Cardiac muscle cell (in vitro differentiated cells and primary cell): ENCODE results near the gene KLRC4. TPM values are rescaled to one million over a fixed set of nuclear protein-coding genes. Genes with fewer than 3 reads are reported as not detected.

Experiments used
- DNase-seq, 2 donors: peaks; one replicate each; pipeline versions ENCODE4 v3.0.0 to v3.0.0-alpha.2; 2010 to 2017; ENCODE audit warnings: low read depth in 1 of 2, low spot score in 1 of 2
- H3K27ac ChIP-seq: fragments of 200-600 bp; sonication (generic); 2 replicates; pipeline ENCODE4 v1.5.1; 2016
- H3K27me3 ChIP-seq: fragments of 200-600 bp; sonication (generic); 2 replicates; pipeline ENCODE4 v1.6.0; 2016; ENCODE audit warnings: control low read depth
- H3K36me3 ChIP-seq: fragments of 200-600 bp; sonication (generic); 2 replicates; pipeline ENCODE4 v1.5.1; 2016; ENCODE audit warnings: control low read depth
- H3K4me1 ChIP-seq: fragments of 200-600 bp; sonication (generic); 2 replicates; pipeline ENCODE4 v1.8.1; 2017; ENCODE audit warnings: low read depth, mild to moderate bottlenecking, mixed run types
- H3K4me3 ChIP-seq: fragments of 200-600 bp; sonication (generic); 2 replicates; pipeline ENCODE4 v1.5.1; 2016; ENCODE audit warnings: mild to moderate bottlenecking
- H3K9me3 ChIP-seq: fragments of 200-600 bp; sonication (generic); 2 replicates; pipeline ENCODE4 v1.5.1; 2017; ENCODE audit warnings: low read depth, mild to moderate bottlenecking, control low read depth
- CTCF ChIP-seq: IDR thresholded peaks from 2 replicates; pipeline ENCODE4 v1.5.1; 2012; ENCODE audit warnings: low read depth, mild to moderate bottlenecking, low read length
- polyA plus RNA-seq: library from polyadenylated mRNA; unstranded; fragments of >200 nt; fragmentation: Nextera tagmentation; extraction: Ambion mirVana; gene quantifications from 2 replicates; pipeline ENCODE4 v1.2.1, GENCODE V29; 2016
- total RNA-seq: library from RNA; depleted of rRNA; stranded (reverse); fragments of >200 nt; gene quantifications from 2 replicates; pipeline ENCODE4 v1.2.3, GENCODE V29; 2016

The KLRC4 gene
- total and polyA plus RNA-seq, 2 experiments from 2014 or later = not detected

DNA sequence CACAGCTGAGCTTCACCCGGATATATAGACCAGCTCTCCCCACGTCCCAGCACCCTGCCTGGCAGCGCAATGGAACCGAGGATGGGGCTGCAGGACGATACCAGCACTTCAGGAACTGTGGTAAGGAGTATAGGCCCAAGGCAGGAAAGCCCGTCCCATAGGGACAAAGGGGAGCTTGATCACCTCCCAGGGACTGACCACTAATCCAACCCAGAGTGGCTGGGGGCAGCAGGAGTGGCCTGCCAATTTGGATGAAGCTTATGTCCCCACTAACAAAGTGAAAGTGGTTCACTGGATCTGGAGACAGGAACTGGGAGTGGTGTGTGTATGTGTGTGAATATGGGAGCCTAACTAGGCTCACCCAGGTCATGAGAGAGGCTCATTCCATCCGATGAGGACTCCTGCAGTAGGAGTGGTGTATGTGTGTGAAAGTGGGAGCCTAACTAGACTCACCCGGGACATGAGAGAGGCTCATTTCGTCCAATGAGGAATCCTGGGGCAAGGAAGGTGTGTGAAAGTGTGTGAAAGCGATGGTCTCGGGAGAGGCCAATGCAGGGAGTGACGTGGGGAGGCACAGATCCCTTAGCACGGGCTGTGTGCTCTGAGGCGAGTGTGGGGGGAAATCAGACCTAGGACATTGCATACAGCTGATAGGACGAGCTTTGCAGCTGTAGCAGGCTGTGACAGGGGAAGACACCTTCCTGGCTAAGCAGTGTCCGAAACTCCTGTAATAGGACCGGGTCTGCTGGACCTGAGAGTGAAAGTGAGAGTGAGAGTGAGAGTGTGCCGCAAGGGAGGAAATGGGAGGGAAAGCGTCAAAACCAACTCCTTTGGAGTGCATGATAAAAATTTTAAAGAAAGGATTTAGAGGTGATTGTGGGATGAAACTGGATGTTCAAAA lies 45.4 kb downstream of the KLRC4 start:
- H3K4me1 ChIP-seq = peaks cover 42% of the 10 kb centered on the region
- no peak for TF ChIP-seq CTCF
- no peaks in the 10 kb centered on the region for H3K36me3 ChIP-seq
- peak overlapping the region; percentile 81 for H3K27ac ChIP-seq
- H3K9me3 ChIP-seq = no peaks in the 10 kb centered on the region
- DNase-seq = peak; percentile 30 to 55
- peak overlapping the region; percentile 34 for H3K4me3 ChIP-seq
- H3K27me3 ChIP-seq = no peaks in the 10 kb centered on the region

- H3K4me1 ChIP-seq = peaks cover 39% of the 10 kb centered on the region
- no peaks in the 10 kb centered on the region for H3K27me3 ChIP-seq
- TF ChIP-seq CTCF = no peak
- H3K27ac ChIP-seq = peak overlapping the region; percentile 81
- H3K9me3 ChIP-seq = no peaks in the 10 kb centered on the region
- H3K36me3 ChIP-seq = no peaks in the 10 kb centered on the region
- no peak overlapping the region for H3K4me3 ChIP-seq
- no peak for DNase-seq
Observed at GRCh38 chr12:10363658-10363913, 46.0 kb downstream of the KLRC4 start.

DNA sequence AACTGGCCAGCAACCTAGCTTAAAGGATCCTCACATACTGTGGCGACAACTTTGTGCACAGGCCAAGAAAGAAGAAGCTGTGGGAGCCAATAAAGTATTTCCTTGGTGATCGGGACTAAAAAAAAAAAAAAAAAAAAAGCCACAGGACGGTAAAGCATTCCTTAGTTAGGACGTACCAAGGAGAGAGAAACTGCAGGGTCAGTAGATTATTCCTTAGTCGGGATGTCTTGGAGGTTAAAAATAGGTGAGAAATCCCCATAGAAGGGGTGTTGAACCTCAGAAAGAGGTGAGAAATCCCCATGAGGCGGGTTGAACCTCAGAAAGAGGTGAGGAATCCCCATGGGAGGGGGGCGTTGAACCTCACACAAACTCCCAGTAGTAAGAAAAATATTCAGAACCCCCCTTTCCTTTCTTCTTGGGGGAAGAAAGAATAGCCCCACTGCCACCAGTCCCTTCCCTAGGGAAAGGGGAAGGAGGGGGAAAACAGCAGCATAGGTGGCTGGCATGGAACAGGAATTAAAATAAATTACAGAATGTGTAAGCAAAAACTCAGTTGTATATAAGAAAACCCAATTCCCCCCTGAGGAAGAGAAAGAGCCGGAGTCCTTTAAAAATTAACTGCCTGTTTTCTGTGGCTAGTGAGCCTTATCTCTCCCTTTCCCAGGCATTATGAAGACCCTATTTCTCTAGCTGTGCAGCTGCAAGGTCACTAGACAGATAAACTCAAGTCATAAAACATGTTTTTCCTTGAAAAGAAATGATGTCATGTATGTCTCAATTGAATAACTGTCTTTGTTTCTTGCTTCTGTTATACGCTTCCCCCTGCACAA lies 46.5 kb downstream of the KLRC4 start:
- no peaks in the 10 kb centered on the region for H3K9me3 ChIP-seq
- H3K4me1 ChIP-seq = peaks cover 39% of the 10 kb centered on the region
- H3K27me3 ChIP-seq = no peaks in the 10 kb centered on the region
- H3K36me3 ChIP-seq = no peaks in the 10 kb centered on the region
- peak overlapping the region; percentile 81 for H3K27ac ChIP-seq
- peak in 1 of 2 donors; percentile 30 for DNase-seq
- no peak overlapping the region for H3K4me3 ChIP-seq
- TF ChIP-seq CTCF = no peak

DNA sequence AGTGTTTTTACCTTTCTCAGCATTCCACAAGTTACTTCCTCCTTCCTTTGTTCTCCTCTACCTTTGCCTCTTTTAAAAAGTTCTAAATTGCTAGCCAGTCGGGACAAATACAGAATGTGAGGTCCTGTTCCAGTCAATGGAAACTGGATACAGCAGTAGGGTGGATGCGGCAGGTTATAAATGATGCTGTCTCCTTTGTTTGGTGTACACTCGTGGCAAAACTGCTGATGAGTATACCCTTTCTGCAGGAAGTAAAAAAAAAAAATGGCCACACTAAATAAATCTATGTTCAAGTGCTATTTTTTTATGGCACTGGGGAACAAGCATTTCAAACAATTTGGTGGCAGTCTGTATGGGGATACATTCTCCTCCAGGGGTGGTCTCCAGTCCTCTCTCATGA lies 47.2 kb downstream of the KLRC4 start:
- Histone ChIP-seq H3K4me1 (peaks cover 39% of the 10 kb centered on the region), H3K27me3 (no peaks in the 10 kb centered on the region), H3K4me3 (no peak overlapping the region), H3K27ac (no peak overlapping the region), H3K9me3 (no peaks in the 10 kb centered on the region), H3K36me3 (no peaks in the 10 kb centered on the region)
- no peak for DNase-seq
- no peak for TF ChIP-seq CTCF

- Histone ChIP-seq H3K36me3 (no peaks in the 10 kb centered on the region), H3K4me3 (no peak overlapping the region), H3K27ac (peak overlapping the region; percentile 61), H3K27me3 (no peaks in the 10 kb centered on the region), H3K9me3 (no peaks in the 10 kb centered on the region), H3K4me1 (peaks cover 39% of the 10 kb centered on the region)
- peak; percentile 55 to 77 for DNase-seq
- TF ChIP-seq CTCF = no peak
Observed at GRCh38 chr12:10361622-10362021, 47.9 kb downstream of the KLRC4 start.
